Fibroblast of the aortic adventitia (primary cell): ENCODE measurements around the gene GPR137B. TPM values are rescaled to one million over a fixed set of nuclear protein-coding genes. Genes with fewer than 3 reads are reported as not detected.

ENCODE experiments used
- DNase-seq: peaks from one replicate; pipeline ENCODE4 v3.0.0-alpha.2; 2010; ENCODE audit warnings: low read depth
- H3K4me3 ChIP-seq: 2 replicates; pipeline ENCODE4 v1.5.1; 2011; ENCODE audit warnings: low read depth, mild to moderate bottlenecking, control low read depth, low read length, moderate library complexity
- total RNA-seq: library from RNA; depleted of rRNA; stranded (reverse); fragments of >200 nt; gene quantifications from 2 replicates; pipeline ENCODE4 v1.2.3, GENCODE V29; 2012; ENCODE audit warnings: low replicate concordance
- TF ChIP-seq, protein P1 (sequence below): IDR thresholded peaks from 2 replicates; pipeline ENCODE4 v1.5.1; 2011; ENCODE audit warnings: mild to moderate bottlenecking, low read length, control low read depth, inconsistent platforms; ENCODE audit not compliant: insufficient read depth

Gene GPR137B
- total RNA-seq, 1 donor = 14.9 TPM

DNA sequence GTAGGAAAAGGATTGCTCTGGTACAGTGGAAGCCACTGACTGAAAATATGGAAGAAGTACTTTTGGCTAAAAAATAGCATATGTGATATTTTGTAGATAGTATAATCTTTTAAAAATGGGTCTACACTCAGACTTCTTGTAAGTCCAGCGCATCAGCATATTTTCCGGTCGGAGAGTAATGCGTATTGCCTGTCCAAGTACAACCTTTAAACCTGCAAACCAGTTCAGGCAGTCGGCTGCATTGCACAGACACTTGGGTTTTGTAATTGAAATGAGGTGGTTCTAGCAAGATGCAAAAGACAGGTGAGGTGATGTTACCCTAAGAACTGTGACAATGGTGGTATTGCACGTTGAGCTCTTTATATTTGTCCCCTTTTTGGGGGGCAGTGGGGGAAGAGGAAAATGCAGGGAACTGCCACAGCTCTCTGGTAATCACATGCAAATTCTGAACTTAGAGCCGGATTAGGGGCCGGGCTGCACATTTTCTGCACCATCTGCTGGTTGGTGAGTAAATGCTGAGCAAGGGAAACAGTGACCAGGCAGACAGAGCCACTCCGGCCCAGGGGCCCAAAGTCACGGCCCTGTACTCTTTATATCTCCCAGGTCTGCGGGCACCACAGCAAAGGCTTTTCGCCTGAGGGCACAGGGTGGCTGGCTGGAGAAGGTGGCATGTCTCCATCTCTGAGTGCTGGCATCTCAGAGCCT is 2.3 kb downstream of the GPR137B start:
- DNase-seq = no peak
- H3K4me3 ChIP-seq = no peak overlapping the region
- TF ChIP-seq, protein P1, sequence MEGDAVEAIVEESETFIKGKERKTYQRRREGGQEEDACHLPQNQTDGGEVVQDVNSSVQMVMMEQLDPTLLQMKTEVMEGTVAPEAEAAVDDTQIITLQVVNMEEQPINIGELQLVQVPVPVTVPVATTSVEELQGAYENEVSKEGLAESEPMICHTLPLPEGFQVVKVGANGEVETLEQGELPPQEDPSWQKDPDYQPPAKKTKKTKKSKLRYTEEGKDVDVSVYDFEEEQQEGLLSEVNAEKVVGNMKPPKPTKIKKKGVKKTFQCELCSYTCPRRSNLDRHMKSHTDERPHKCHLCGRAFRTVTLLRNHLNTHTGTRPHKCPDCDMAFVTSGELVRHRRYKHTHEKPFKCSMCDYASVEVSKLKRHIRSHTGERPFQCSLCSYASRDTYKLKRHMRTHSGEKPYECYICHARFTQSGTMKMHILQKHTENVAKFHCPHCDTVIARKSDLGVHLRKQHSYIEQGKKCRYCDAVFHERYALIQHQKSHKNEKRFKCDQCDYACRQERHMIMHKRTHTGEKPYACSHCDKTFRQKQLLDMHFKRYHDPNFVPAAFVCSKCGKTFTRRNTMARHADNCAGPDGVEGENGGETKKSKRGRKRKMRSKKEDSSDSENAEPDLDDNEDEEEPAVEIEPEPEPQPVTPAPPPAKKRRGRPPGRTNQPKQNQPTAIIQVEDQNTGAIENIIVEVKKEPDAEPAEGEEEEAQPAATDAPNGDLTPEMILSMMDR = no peak

DNA sequence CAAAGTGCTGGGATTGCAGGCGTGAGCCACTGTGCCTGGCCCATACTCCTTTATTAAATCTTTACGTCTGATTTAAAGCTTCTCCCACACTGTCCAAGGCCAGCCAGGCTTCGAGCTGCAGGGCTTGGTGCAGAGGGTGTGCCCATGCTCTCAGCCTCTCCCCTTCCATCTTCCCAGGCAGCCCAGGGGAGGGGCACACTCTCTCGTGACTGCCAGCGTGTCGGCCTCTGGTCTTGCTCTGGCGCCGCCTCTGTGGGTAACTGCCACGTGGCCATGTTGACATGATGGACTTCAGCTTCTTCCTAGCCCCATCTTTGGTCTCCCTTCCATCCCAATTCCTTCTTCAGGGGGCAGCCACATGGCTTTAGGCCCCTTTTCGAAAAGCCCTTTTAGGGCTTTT is 4.7 kb downstream of the GPR137B start:
- DNase-seq = no peak
- no peak overlapping the region for H3K4me3 ChIP-seq
- TF ChIP-seq, protein P1 = no peak

DNA sequence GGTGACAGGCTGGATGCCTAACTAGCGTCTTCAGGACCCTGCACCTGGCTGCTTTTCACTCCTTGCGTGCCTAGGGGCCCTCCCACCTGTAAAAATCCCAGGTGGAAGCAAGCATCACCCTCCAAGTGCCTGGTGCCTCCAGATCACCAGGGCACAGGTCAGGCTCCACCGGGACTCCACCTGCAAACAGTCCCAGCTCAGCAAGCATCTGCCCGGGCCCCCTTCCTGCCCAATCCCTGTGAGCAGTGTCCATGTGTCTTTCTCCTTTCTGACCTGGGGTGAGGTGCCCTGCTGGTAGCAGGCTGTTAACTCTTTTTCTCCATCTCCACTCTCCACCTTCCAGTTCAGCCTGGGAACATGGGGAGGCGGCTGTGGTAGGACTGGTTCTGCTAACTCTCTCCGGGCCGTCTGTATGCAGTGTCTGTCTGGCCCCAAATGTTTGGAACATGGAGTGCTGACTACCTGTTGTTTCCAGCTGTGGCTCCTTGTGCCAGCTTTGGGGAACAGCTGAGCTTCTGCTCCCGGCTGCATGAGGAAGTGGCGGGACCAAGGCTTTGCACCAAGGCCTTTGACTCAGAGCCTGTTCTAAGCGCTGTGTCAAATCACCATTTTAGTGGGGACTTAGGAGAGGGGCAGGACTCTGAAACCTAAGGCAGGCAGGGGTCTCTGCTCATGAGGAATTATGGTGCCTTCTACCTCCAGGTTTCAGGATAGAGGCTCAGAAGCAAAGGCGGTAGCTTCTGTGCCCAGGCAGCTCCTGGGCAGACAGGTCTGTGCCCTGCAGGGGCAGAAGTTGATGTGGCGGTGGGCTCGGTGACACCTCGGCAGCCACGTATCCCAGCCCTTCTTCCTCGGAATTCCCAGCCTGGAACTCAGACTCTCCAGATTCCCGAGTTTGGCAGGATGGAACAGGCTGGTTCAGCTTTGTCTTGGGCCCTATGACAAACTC is 5.5 kb downstream of the GPR137B start:
- TF ChIP-seq, protein P1 = no peak
- no peak for DNase-seq
- H3K4me3 ChIP-seq = no peak overlapping the region

DNA sequence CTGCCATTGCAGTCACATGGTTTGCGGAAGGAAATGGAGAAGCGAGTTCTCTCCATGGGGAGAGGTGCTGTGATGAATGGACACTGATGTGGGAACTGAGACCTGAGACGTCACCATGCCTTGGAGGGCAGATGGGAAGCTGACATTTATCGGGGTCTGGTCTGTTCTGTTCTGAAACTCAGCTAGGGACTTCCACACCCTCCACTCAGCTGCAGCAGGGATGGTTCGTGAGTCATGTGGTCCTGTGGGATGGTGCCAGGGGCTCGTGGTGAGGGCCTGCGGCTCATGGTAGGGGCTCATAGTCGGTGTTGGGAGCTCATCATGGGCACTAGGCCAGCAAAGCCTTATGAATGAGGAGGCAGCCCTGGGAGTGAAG is 6.1 kb downstream of the GPR137B start:
- no peak for DNase-seq
- no peak overlapping the region for H3K4me3 ChIP-seq
- TF ChIP-seq, protein P1 = no peak

DNA sequence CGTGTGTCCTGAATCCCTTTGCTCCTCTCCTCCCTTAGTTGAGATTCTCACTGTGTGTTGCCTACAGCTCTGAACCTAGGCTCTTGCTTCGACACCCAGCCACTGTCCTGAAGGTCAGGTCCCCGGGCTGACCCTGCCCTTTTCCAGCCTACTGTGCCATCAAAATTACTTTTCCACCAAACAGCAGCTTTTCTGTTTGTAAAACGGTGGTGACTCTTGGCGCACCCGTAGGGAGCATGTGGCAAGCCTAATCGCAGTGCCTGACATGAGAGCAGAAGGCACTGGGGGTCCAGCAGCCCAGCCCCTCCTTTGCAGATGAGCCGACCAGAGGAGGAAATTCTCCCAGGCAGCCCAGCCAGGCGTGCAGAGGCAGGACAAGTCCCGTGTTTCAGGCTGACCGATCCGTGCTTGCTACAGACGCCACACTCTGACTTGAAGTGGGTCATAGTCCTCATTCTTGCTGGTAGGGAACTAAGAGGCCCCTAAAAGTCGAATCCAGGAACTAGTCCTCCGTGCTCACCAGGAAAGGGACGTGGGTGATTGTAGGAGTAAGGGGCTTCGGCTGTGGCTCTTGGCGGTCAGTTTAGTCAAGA is 6.8 kb downstream of the GPR137B start:
- no peak for DNase-seq
- H3K4me3 ChIP-seq = no peak overlapping the region
- TF ChIP-seq, protein P1 = no peak

DNA sequence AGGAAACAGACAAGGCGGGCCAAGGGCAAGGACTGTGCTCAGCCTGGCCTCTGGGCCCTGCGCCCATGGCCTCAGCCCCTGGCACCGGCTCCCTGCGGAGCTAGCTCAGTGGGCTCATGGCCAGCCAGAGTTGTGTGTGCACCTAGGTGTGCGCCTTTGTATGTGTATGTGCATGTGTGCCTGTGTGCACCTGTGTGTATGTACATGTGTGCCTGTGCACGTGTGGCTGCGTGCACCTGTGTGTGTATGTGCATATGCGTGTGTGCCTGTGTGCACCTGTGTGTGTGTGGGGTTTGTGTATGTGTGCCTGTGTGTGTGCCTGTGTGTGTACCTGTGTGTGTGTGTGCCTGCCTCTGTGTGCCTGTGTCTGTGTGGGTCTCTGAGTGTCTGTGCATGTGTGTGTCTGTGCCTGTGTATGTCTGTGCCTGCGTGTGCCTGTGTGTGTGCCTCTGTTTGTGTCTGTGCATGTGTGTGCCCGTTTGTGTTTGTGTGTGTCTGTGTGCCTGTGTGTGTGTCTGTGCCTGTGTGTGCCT is 7.4 kb downstream of the GPR137B start:
- TF ChIP-seq, protein P1 = no peak
- no peak for DNase-seq
- H3K4me3 ChIP-seq = no peak overlapping the region
